ENCODE results near the gene KRT6A. TPM values are rescaled to one million over a fixed set of nuclear protein-coding genes. Genes with fewer than 3 reads are reported as not detected.

KRT6A gene
- total and polyA plus RNA-seq, 2 of the 13 experiments (the other 11 are each of a cell fraction or from before 2014, with no cell fraction given): 0.13 TPM; not detected in 1

DNA sequence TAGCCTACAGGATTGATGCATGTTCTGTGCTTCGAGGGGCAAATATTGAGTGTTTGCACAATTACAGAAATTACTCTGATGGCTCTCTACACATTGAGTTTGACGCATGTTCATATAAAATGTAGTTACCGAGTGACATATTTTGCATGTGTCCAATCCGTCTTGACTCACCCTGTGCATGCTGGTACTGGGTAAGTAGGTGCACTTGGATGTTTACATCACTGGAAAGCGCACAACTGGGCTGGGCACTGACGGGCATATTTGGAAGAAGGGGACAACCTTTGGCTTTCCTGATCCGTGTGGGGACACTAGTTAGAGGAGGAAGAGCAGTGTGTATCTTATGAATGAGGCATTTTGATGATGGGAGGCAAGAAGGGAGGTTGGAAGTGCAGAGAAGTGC lies 4.9 kb upstream of the KRT6A start:
- intact Hi-C loops (cut with micrococcal nuclease; ENCODE audit: unreplicated experiment) (no loop called here), in situ Hi-C loops (cut with HindIII; ENCODE audit: extremely low pct_ligation_motif_present, low pct_unique_long_range_greater_than_20kb) (no loop called here)
- 41% methylated on average over 7 of the region's 7 CpGs for WGBS (ENCODE audit: low lambda C conversion rate)
- Histone ChIP-seq H4K20me1 (ENCODE audit: insufficient read depth, low read length) (no peaks in the 10 kb centered on the region), H3K27ac (ENCODE audit: extremely low read length, insufficient read depth, low read length) (no peak overlapping the region), H3K27me3 (ENCODE audit: control insufficient read depth in 1 of 2, insufficient read depth in 2 of 2, low read length in 2 of 2) (peaks cover 3 to 6% of the 10 kb centered on the region in 2 experiments; a peak in 3 of 5 replicates), H3K9me3 (ENCODE audit: low read length) (no peaks in the 10 kb centered on the region), H3K9ac (ENCODE audit: insufficient read depth, low read depth, low read length) (no peak overlapping the region), H3K79me2 (ENCODE audit: insufficient read depth, low read length) (no peaks in the 10 kb centered on the region), H3K36me3 (replicated peaks in 1 of 2; ENCODE audit: control insufficient read depth in 1 of 2, insufficient read depth in 2 of 2, low read length in 2 of 2) (no peaks in the 10 kb centered on the region), H2AFZ (ENCODE audit: low read length) (no peak overlapping the region), H3K4me3 (replicated peaks in 1 of 3; ENCODE audit: insufficient read depth in 1 of 3, low read depth in 2 of 3, low read length in 3 of 3) (no peak overlapping the region), H3K4me2 (ENCODE audit: low read depth, low read length) (no peak overlapping the region), H3K4me1 (ENCODE audit: insufficient read depth, low read length) (0 out of 2 replicates have a peak, but pooled peaks cover 6% of the 10 kb centered on the region)
- no peak for TF ChIP-seq ZNF20 (CRISPR knock-in tag; IDR thresholded peaks at IDR 0.05)
- TF ChIP-seq, protein P1, sequence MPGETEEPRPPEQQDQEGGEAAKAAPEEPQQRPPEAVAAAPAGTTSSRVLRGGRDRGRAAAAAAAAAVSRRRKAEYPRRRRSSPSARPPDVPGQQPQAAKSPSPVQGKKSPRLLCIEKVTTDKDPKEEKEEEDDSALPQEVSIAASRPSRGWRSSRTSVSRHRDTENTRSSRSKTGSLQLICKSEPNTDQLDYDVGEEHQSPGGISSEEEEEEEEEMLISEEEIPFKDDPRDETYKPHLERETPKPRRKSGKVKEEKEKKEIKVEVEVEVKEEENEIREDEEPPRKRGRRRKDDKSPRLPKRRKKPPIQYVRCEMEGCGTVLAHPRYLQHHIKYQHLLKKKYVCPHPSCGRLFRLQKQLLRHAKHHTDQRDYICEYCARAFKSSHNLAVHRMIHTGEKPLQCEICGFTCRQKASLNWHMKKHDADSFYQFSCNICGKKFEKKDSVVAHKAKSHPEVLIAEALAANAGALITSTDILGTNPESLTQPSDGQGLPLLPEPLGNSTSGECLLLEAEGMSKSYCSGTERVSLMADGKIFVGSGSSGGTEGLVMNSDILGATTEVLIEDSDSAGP (CRISPR knock-in tag; IDR thresholded peaks at IDR 0.05; ENCODE audit: borderline replicate concordance): no peak
- no peak for ATAC-seq
- no peak for FAIRE-seq
- BruUV-seq (replicated peaks): no TSS peak
- POLR2A ChIA-PET: no interaction called here
- CTCF ChIA-PET (ENCODE audit: low intra/inter-chr PET ratio, low total read pairs): no interaction called here
- no peak for DNase-seq (ENCODE audit: low spot score)

GRCh38 chr12:52496590-52497071 lies 3.6 kb upstream of the KRT6A start:
- Histone ChIP-seq H3K9me3 (ENCODE audit: low read length) (no peaks in the 10 kb centered on the region), H3K4me3 (replicated peaks in 1 of 3; ENCODE audit: insufficient read depth in 1 of 3, low read depth in 2 of 3, low read length in 3 of 3) (no peak overlapping the region), H4K20me1 (ENCODE audit: insufficient read depth, low read length) (no peaks in the 10 kb centered on the region), H3K9ac (ENCODE audit: insufficient read depth, low read depth, low read length) (no peak overlapping the region), H3K27me3 (ENCODE audit: control insufficient read depth in 1 of 2, insufficient read depth in 2 of 2, low read length in 2 of 2) (peaks cover 3 to 12% of the 10 kb centered on the region in 2 experiments; a peak in 3 of 5 replicates), H3K27ac (ENCODE audit: extremely low read length, insufficient read depth, low read length) (no peak overlapping the region), H3K4me2 (ENCODE audit: low read depth, low read length) (no peak overlapping the region), H3K36me3 (replicated peaks in 1 of 2; ENCODE audit: control insufficient read depth in 1 of 2, insufficient read depth in 2 of 2, low read length in 2 of 2) (no peaks in the 10 kb centered on the region), H3K4me1 (ENCODE audit: insufficient read depth, low read length) (0 out of 2 replicates have a peak, but pooled peaks cover 6% of the 10 kb centered on the region), H3K79me2 (ENCODE audit: insufficient read depth, low read length) (no peaks in the 10 kb centered on the region), H2AFZ (ENCODE audit: low read length) (no peak overlapping the region)
- ATAC-seq (no peak), FAIRE-seq (no peak), DNase-seq (ENCODE audit: low spot score) (no peak)
- no TSS peak for BruUV-seq (replicated peaks)
- ChIA-PET CTCF (ENCODE audit: low intra/inter-chr PET ratio, low total read pairs) (no interaction called here), POLR2A (no interaction called here)
- in situ Hi-C loops (cut with HindIII; ENCODE audit: extremely low pct_ligation_motif_present, low pct_unique_long_range_greater_than_20kb) (no loop called here), intact Hi-C loops (cut with micrococcal nuclease; ENCODE audit: unreplicated experiment) (no loop called here)
- WGBS (ENCODE audit: low lambda C conversion rate): 0% methylated on average over 3 of the region's 4 CpGs
- TF ChIP-seq, protein P2, sequence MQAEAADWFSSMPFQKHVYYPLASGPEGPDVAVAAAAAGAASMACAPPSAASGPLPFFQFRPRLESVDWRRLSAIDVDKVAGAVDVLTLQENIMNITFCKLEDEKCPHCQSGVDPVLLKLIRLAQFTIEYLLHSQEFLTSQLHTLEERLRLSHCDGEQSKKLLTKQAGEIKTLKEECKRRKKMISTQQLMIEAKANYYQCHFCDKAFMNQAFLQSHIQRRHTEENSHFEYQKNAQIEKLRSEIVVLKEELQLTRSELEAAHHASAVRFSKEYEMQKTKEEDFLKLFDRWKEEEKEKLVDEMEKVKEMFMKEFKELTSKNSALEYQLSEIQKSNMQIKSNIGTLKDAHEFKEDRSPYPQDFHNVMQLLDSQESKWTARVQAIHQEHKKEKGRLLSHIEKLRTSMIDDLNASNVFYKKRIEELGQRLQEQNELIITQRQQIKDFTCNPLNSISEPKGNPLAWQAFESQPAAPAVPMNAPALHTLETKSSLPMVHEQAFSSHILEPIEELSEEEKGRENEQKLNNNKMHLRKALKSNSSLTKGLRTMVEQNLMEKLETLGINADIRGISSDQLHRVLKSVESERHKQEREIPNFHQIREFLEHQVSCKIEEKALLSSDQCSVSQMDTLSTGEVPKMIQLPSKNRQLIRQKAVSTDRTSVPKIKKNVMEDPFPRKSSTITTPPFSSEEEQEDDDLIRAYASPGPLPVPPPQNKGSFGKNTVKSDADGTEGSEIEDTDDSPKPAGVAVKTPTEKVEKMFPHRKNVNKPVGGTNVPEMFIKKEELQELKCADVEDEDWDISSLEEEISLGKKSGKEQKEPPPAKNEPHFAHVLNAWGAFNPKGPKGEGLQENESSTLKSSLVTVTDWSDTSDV (CRISPR knock-in tag; IDR thresholded peaks at IDR 0.05): no peak
- no peak for TF ChIP-seq FOXK2 (IDR thresholded peaks at IDR 0.05)
- TF ChIP-seq, protein P3, sequence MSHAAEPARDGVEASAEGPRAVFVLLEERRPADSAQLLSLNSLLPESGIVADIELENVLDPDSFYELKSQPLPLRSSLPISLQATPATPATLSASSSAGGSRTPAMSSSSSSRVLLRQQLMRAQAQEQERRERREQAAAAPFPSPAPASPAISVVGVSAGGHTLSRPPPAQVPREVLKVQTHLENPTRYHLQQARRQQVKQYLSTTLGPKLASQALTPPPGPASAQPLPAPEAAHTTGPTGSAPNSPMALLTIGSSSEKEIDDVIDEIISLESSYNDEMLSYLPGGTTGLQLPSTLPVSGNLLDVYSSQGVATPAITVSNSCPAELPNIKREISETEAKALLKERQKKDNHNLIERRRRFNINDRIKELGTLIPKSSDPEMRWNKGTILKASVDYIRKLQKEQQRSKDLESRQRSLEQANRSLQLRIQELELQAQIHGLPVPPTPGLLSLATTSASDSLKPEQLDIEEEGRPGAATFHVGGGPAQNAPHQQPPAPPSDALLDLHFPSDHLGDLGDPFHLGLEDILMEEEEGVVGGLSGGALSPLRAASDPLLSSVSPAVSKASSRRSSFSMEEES (CRISPR knock-in tag; IDR thresholded peaks at IDR 0.05): no peak
- no peak for TF ChIP-seq ZNF766 (CRISPR knock-in tag; IDR thresholded peaks at IDR 0.05; ENCODE audit: borderline replicate concordance)
- TF ChIP-seq TCF7L2 (IDR thresholded peaks at IDR 0.05; ENCODE audit: low read depth, low read length): no peak
- TF ChIP-seq GTF3A (CRISPR knock-in tag; conservative IDR thresholded peaks at IDR 0.05): no peak
- no peak for TF ChIP-seq TSC22D2 (CRISPR knock-in tag; IDR thresholded peaks at IDR 0.05; ENCODE audit: borderline replicate concordance)
